HG02981 (cell line): ENCODE results near the gene ABHD10.
A peak's percentile ranks its signal among the peaks of the same experiment; 100 is the strongest.
"Not testable (repeated sequence)": the region's sequence is repeated elsewhere in the genome, so short reads cannot be mapped to it uniquely, and the experiment has no call there.

ENCODE experiments used
- ATAC-seq: cut with Tn5 transposase; IDR thresholded peaks from one replicate; pipeline ENCODE4 v1.9.1; 2021; ENCODE audit warnings: mild to moderate bottlenecking, moderate library complexity; ENCODE audit not compliant: unreplicated experiment

Gene ABHD10

DNA sequence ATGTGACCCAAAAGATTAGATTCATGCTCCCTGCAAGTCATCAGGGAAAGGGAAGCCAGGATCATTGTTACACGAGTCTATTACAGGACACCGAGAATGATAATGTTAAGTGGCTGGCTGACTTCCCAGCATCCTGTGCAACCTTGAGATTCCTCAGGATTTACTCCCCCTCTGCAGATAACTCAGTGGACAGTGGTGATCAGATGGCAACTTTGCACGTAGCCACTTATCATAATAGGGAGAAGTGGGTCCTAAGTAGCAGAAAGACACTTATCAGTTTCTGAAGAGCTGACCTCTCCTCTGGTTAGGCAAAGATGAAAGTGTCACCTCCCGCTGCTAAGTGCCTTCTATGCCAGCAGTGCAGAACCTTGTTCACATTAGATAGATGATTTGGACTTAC is 49.0 kb downstream of the ABHD10 start:
- no peak for ATAC-seq

DNA sequence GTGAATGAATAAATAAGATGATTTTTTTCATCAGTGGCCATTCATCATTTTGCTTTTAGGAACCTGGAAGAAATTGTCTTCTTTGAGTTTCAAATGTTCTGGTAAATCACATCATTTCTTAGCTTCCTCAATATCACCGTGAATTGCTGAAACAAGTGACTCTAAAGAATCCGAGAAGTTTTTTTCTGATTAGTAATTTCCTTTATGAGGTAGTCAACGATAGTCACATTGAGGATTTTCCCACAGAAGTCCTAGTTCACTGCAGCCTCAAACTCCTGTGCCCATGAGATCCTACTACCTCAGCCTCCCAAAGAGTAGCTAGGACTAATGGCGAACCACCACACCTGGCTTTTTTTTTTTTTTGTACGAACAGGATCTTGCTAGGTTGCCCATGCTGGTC is 52.1 kb downstream of the ABHD10 start:
- ATAC-seq, result no peak

DNA sequence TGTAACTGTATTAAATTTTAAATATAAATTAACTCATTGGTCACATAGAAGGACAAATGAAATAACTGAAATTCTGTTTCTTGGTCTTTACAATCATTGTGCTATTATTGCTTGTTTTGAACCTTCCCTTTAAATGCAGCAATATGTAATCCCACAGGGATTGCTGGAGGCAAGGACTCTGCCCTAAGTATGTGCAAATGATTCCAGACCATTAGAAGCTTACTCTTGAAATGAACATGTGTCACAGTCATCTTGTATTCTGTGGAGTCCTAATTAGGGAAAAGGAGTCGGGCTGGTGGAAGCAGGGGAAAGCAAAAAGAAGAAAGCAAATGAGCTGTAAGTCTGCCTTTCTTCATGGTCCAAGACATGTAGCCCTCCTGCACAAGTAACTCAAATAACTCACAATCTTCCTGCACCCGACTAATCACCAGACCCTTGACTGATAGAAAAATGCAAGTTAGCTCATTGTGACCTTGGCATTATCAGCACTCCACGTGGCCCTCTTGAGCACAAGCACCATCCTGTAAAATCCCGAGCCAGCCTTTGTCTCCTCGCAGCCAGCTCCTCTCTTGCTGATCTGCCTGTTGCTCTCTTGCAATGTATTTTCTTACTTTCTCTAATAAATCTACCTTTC is 53.4 kb downstream of the ABHD10 start:
- ATAC-seq, result no peak

DNA sequence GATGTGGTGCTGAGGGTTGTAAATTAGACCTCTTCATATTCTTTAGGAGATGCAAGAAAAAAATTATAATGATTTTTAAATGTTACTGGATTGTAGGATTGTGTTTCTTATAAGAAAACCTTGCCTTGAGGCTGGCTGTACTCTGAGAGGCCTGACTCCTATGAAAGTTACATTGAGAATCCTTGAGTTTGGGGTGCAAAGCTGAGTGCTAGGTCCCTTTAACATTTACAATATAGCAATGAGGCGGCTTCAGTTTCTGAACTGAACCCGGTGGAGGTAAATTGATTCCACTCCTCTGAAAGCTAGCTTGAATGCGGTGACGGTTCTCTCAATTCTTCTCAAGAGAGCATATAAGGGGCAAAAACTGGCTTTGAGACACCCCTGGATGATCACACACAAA is 55.6 kb downstream of the ABHD10 start, which contains the start of gene TMPRSS7:
Gene TMPRSS7 (plus strand): TSS at position 301 of the 400 bp plus-strand sequence. CDS start 110 bp downstream, outside the sequence.
- no peak for ATAC-seq

DNA sequence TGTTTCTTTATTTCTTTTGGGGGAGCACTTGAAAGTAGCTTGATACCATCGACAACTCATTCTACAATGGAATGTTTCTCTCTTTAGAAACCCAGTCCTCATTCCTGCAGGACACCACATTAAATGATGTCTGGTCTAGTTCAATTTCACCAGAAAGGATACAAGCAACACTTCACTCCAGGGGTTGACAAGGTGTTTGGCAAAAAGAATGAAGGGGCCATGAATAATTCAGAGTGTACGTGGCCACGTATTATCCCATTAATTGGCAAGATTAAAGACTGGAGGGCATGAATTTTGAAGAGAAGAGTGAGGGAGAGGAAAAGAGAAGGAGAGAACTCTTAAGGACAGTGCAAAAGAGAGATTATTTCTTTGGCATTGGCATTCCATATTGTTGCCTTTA is 56.4 kb downstream of the ABHD10 start:
- ATAC-seq, result no peak

DNA sequence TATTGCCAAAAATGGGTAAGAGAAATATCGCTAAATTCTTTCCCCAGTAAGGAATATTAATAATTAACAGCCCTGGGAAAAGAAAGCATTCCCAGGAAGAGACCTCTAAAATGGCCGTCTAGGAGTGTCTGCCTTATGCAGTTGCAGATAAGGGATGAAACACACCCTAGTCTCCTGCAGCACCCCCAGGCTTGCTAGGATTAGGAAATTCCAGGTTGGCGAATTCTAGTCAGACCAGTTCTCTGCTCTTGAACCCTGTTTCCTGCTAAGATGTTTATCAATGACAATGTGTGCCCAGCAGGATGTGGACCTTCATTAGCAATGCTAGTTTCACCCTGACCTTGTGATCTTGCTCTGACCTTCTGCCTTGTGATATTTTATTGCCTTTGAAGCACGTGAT is 58.4 kb downstream of the ABHD10 start:
- ATAC-seq, result not testable (repeated sequence)

DNA sequence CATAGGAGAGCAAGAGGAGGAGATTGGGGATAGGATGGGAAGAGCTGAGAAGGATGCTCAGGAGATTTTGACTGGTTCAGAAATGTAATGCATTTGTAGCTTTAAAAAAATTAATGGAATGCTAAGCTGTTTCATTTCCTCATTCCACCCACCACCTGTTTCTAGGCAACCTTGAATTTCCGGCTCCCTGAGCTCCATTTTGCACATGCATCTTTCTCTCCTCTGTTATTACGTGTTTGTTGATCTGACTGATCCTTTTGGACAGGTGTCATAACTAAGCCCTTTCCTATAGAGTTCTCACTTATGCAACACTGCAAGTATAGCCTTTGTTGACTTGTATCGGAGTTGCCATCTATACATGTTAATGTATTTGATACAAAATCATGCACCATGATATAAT is 60.0 kb downstream of the ABHD10 start:
- peak; percentile 46 for ATAC-seq

DNA sequence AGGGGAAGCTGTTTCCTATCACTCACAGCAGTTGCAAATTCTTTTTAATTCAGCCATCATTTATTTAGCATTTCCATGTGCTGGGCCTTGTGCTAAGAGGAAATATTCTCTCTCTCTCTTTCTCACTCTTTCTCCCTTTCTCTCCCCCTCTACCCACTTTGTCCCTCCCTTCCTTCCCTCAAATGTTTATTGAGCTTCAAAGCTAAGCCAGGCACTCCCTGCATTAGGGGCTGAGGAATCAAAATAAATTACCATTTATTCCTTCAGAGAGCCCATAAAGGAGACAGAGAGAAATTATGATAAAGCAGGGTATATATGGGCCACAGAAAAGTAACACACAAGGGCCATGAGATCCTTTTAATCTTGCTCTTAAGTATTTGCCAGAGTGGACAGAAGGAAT is 62.5 kb downstream of the ABHD10 start:
- no peak for ATAC-seq

DNA sequence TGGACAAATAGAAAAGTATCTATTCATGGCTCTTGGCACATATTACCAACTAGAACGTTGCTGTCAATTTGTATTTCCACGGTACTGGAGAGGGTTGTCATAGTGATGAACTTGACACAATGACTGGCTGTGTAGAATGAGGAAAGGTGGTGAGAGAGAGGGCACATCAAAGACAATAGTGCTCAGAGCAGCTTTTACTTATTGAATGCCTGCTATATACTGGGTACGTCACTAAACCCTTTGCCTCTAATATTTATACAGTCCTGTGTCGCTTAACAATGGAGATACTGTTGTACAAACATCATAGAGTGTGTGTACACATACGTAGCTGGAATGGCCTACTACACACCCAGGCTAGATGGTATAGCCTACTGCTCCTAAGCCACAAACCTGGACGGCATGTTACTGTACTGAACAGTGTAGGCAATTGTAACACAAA is 64.0 kb downstream of the ABHD10 start:
- ATAC-seq, result no peak
